Measurements from ENCODE around the gene TMEM108. TPM values are rescaled to one million over a fixed set of nuclear protein-coding genes. Genes with fewer than 3 reads are reported as not detected.

Gene TMEM108
- total RNA-seq, 1 experiment from 2014 or later: not detected

- DNase-seq (ENCODE audit: low spot score): no peak
Measured at GRCh38 chr3:133227813-133228212, 189.6 kb downstream of the TMEM108 start.

GRCh38 chr3:133230195-133230594, 192.0 kb downstream of the TMEM108 start:
- no peak for DNase-seq (ENCODE audit: low spot score)

GRCh38 chr3:133236901-133237300, 198.7 kb downstream of the TMEM108 start:
- DNase-seq (ENCODE audit: low spot score): no peak

GRCh38 chr3:133237380-133237779, 199.2 kb downstream of the TMEM108 start:
- DNase-seq (ENCODE audit: low spot score): no peak

GRCh38 chr3:133238015-133238414, 199.8 kb downstream of the TMEM108 start:
- DNase-seq (ENCODE audit: low spot score): no peak

GRCh38 chr3:133246119-133246518, 207.9 kb downstream of the TMEM108 start:
- DNase-seq (ENCODE audit: low spot score): no peak

- DNase-seq (ENCODE audit: low spot score): no peak
Measured at GRCh38 chr3:133246773-133247172, 208.6 kb downstream of the TMEM108 start.

- no peak for DNase-seq (ENCODE audit: low spot score)
Measured at GRCh38 chr3:133248389-133248788, 210.2 kb downstream of the TMEM108 start.

GRCh38 chr3:133249490-133249889, 211.3 kb downstream of the TMEM108 start:
- no peak for DNase-seq (ENCODE audit: low spot score)

GRCh38 chr3:133254151-133254550, 216.0 kb downstream of the TMEM108 start:
- no peak for DNase-seq (ENCODE audit: low spot score)

GRCh38 chr3:133254716-133255115, 216.5 kb downstream of the TMEM108 start:
- DNase-seq (ENCODE audit: low spot score): no peak

- DNase-seq (ENCODE audit: low spot score): no peak
Measured at GRCh38 chr3:133256787-133257483, 218.7 kb downstream of the TMEM108 start.

- DNase-seq (ENCODE audit: low spot score): no peak
Measured at GRCh38 chr3:133258358-133258757, 220.2 kb downstream of the TMEM108 start.

- DNase-seq (ENCODE audit: low spot score): no peak
Measured at GRCh38 chr3:133259767-133260166, 221.6 kb downstream of the TMEM108 start.

GRCh38 chr3:133262333-133262732, 224.1 kb downstream of the TMEM108 start:
- DNase-seq (ENCODE audit: low spot score): no peak

- no peak for DNase-seq (ENCODE audit: low spot score)
Measured at GRCh38 chr3:133264920-133265319, 226.7 kb downstream of the TMEM108 start.

- DNase-seq (ENCODE audit: low spot score): no peak
Measured at GRCh38 chr3:133268726-133269134, 230.5 kb downstream of the TMEM108 start.

- no peak for DNase-seq (ENCODE audit: low spot score)
Measured at GRCh38 chr3:133269393-133269792, 231.2 kb downstream of the TMEM108 start.

- DNase-seq (ENCODE audit: low spot score): no peak
Measured at GRCh38 chr3:133270631-133271030, 232.4 kb downstream of the TMEM108 start.

GRCh38 chr3:133271042-133271441, 232.9 kb downstream of the TMEM108 start:
- no peak for DNase-seq (ENCODE audit: low spot score)

GRCh38 chr3:133271539-133271938, 233.3 kb downstream of the TMEM108 start:
- DNase-seq (ENCODE audit: low spot score): no peak

- no peak for DNase-seq (ENCODE audit: low spot score)
Measured at GRCh38 chr3:133273346-133273745, 235.2 kb downstream of the TMEM108 start.

- no peak for DNase-seq (ENCODE audit: low spot score)
Measured at GRCh38 chr3:133274477-133274876, 236.3 kb downstream of the TMEM108 start.

GRCh38 chr3:133276594-133276993, 238.4 kb downstream of the TMEM108 start:
- DNase-seq (ENCODE audit: low spot score): no peak
